Mononuclear cell (primary cell): Measurements from ENCODE around the gene DNAH11. TPM values are rescaled to one million over a fixed set of nuclear protein-coding genes. Genes with fewer than 3 reads are reported as not detected.

Experiments
- H3K27me3 ChIP-seq: 2 replicates; pipeline ENCODE4 v1.6.0; 2011; ENCODE audit warnings: low read length, control low read depth; ENCODE audit not compliant: insufficient read depth
- H3K4me1 ChIP-seq: 2 replicates; pipeline ENCODE4 v1.5.1; 2011; ENCODE audit warnings: mild to moderate bottlenecking, low read length, control low read depth; ENCODE audit not compliant: insufficient read depth
- H3K4me3 ChIP-seq: 2 replicates; pipeline ENCODE4 v1.5.1; 2011; ENCODE audit warnings: mild to moderate bottlenecking, low read length, moderate library complexity
- H3K9me3 ChIP-seq: 2 replicates; pipeline ENCODE4 v1.5.1; 2011; ENCODE audit warnings: low read depth, mild to moderate bottlenecking, control low read depth, low read length
- total RNA-seq: library from RNA; depleted of rRNA; stranded (reverse); fragments of >200 nt; gene quantifications from one replicate; pipeline ENCODE4 v1.2.3, GENCODE V29; 2012

The DNAH11 gene
- total RNA-seq, 1 donor = under 0.01 TPM

DNA sequence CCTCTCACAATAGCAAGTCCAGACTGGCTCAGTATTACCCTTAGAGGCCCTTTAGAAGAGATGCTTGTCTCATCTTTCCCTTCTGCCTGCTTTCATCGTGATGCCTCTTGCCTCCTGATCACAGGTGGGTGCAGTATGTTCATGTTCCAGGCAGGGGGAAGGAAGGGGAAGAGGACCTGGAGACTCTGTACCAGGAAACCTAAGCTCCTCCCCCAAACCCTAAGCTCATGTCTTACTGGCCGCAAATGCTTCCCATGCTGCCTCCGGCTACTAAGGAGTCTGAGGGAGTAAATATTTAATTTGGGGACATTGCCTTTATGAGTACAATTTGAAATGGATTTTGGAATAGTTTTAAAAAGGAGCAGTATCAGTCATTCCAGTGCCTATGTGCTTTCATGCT, 210.2 kb downstream of the DNAH11 start:
- Histone ChIP-seq H3K27me3 (no peaks in the 10 kb centered on the region), H3K4me3 (no peak overlapping the region), H3K4me1 (no peaks in the 10 kb centered on the region), H3K9me3 (no peaks in the 10 kb centered on the region)

DNA sequence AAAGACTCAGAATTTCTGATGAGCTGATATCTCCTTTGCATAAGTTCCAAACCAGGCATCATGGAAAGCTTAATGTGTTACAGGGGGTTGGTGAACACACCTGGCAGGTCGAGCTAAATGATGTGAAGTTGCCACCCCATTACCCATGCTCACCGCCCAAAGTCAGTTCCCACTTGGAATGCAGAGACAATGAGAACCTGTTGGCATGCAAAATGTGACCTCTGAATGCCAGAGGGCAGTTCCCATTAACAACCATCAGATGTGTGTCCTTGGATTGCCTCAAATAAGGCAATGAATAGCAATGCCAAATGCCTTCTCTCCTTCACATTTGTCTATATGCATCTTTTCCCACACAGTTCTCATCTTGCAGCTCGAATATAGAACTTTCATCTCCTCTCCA, 212.1 kb downstream of the DNAH11 start:
- Histone ChIP-seq H3K4me3 (peak overlapping the region; percentile 7), H3K9me3 (no peaks in the 10 kb centered on the region), H3K4me1 (no peaks in the 10 kb centered on the region), H3K27me3 (no peaks in the 10 kb centered on the region)

GRCh38 chr7:21757537-21758282, 214.9 kb downstream of the DNAH11 start:
- H3K4me1 ChIP-seq = no peaks in the 10 kb centered on the region
- H3K27me3 ChIP-seq = no peaks in the 10 kb centered on the region
- H3K4me3 ChIP-seq = no peak overlapping the region
- H3K9me3 ChIP-seq = no peaks in the 10 kb centered on the region

DNA sequence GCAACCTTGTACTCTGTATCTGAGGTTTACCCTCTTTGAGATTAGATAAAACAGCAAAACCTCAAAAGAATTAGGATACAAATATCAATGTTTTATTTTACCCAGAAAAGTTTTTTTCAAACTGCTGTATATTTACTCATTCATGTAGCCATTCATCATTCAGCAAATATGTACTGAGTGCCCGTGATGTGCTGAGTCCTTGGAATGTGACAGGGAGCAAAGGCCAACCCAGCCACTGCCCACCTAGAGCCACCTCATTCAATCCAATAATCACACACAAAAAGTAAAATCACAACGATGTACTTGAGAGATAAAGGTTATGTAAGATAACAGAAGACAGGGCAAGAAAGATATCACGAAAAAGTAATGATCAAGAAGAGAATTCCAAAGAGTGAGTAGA, 215.4 kb downstream of the DNAH11 start:
- Histone ChIP-seq H3K9me3 (no peaks in the 10 kb centered on the region), H3K27me3 (no peaks in the 10 kb centered on the region), H3K4me3 (no peak overlapping the region), H3K4me1 (no peaks in the 10 kb centered on the region)

GRCh38 chr7:21762469-21762868, 219.6 kb downstream of the DNAH11 start:
- Histone ChIP-seq H3K4me1 (no peaks in the 10 kb centered on the region), H3K27me3 (no peaks in the 10 kb centered on the region), H3K9me3 (no peaks in the 10 kb centered on the region), H3K4me3 (no peak overlapping the region)

GRCh38 chr7:21763818-21764217, 221.0 kb downstream of the DNAH11 start:
- no peaks in the 10 kb centered on the region for H3K27me3 ChIP-seq
- H3K9me3 ChIP-seq = no peaks in the 10 kb centered on the region
- H3K4me1 ChIP-seq = no peaks in the 10 kb centered on the region
- H3K4me3 ChIP-seq = no peak overlapping the region

GRCh38 chr7:21766218-21766617, 223.4 kb downstream of the DNAH11 start:
- Histone ChIP-seq H3K27me3 (no peaks in the 10 kb centered on the region), H3K9me3 (no peaks in the 10 kb centered on the region)

GRCh38 chr7:21767300-21767900, 224.6 kb downstream of the DNAH11 start:
- no peaks in the 10 kb centered on the region for H3K27me3 ChIP-seq
- no peaks in the 10 kb centered on the region for H3K9me3 ChIP-seq
- no peak overlapping the region for H3K4me3 ChIP-seq
- no peaks in the 10 kb centered on the region for H3K4me1 ChIP-seq

More at GRCh38 chr7:21766218-21766617, 223.4 kb downstream of the DNAH11 start:
- H3K4me1 ChIP-seq = no peaks in the 10 kb centered on the region
- H3K4me3 ChIP-seq = no peak overlapping the region

GRCh38 chr7:21768279-21768678, 225.4 kb downstream of the DNAH11 start:
- H3K4me1 ChIP-seq = no peaks in the 10 kb centered on the region
- no peaks in the 10 kb centered on the region for H3K9me3 ChIP-seq
- H3K27me3 ChIP-seq = no peaks in the 10 kb centered on the region
- no peak overlapping the region for H3K4me3 ChIP-seq

GRCh38 chr7:21771266-21771665, 228.4 kb downstream of the DNAH11 start:
- H3K9me3 ChIP-seq = no peaks in the 10 kb centered on the region
- no peak overlapping the region for H3K4me3 ChIP-seq
- no peaks in the 10 kb centered on the region for H3K4me1 ChIP-seq
- H3K27me3 ChIP-seq = no peaks in the 10 kb centered on the region

DNA sequence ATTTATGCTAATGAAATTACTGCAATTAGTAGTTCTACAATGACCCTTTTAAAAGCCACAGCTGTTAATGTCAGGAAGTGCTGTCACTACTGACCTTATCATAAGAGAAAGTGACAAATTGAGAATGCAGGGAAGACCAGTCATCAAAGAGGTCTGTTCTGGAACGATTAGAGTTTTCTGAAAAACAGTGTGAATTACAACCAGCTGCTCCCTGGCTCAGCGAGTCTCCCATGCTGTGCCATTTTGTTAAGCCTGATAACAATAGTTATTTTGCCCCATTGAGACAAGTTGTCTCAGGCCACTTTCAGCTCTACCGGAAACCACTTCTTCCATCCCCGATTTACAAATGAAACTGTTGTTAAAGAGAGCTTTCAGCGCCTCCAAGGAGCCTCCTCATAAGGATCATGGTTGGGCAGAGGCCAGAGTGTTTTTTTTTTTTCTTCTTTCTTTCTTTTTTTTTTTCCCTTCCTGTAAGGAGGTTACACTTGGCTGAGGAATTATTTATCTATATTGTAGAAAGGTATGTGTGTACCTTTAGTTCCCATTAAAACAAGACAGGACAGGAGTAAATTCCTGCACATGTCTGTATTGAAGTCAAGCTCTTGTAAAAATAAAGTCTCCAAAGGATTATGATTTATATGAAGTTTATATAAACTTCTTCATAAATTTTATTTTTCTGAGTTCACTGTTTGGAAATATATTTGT, 229.2 kb downstream of the DNAH11 start:
- no peaks in the 10 kb centered on the region for H3K4me1 ChIP-seq
- no peaks in the 10 kb centered on the region for H3K9me3 ChIP-seq
- H3K27me3 ChIP-seq = no peaks in the 10 kb centered on the region

GRCh38 chr7:21773326-21773725, 230.5 kb downstream of the DNAH11 start:
- Histone ChIP-seq H3K27me3 (no peaks in the 10 kb centered on the region), H3K4me1 (no peaks in the 10 kb centered on the region), H3K4me3 (no peak overlapping the region), H3K9me3 (no peaks in the 10 kb centered on the region)

More for the DNA sequence above, 229.2 kb downstream of the DNAH11 start:
- H3K4me3 ChIP-seq = no peak overlapping the region

GRCh38 chr7:21777921-21778320, 235.1 kb downstream of the DNAH11 start:
- H3K4me3 ChIP-seq = no peak overlapping the region
- H3K9me3 ChIP-seq = no peaks in the 10 kb centered on the region
- no peaks in the 10 kb centered on the region for H3K27me3 ChIP-seq
- no peaks in the 10 kb centered on the region for H3K4me1 ChIP-seq

GRCh38 chr7:21778953-21779352, 236.1 kb downstream of the DNAH11 start:
- no peaks in the 10 kb centered on the region for H3K27me3 ChIP-seq

GRCh38 chr7:21782996-21783395, 240.2 kb downstream of the DNAH11 start:
- Histone ChIP-seq H3K27me3 (no peaks in the 10 kb centered on the region), H3K4me3 (no peak overlapping the region), H3K4me1 (no peaks in the 10 kb centered on the region), H3K9me3 (no peaks in the 10 kb centered on the region)

More at GRCh38 chr7:21778953-21779352, 236.1 kb downstream of the DNAH11 start:
- Histone ChIP-seq H3K4me1 (no peaks in the 10 kb centered on the region), H3K9me3 (no peaks in the 10 kb centered on the region), H3K4me3 (no peak overlapping the region)
